DMS53 treated with DMSO at 0.1 percent for 48 hours (cell line): ENCODE data around the gene CAPZB.
A peak's percentile ranks its signal among the peaks of the same experiment; 100 is the strongest.
"Not testable (repeated sequence)": the region's sequence is repeated elsewhere in the genome, so short reads cannot be mapped to it uniquely, and the experiment has no call there.

Experiments
- DNase-seq: peaks from one replicate; lab custom pipeline; 2025; ENCODE audit not compliant: unreplicated experiment; lab: John Stamatoyannopoulos, UW

The CAPZB gene

DNA sequence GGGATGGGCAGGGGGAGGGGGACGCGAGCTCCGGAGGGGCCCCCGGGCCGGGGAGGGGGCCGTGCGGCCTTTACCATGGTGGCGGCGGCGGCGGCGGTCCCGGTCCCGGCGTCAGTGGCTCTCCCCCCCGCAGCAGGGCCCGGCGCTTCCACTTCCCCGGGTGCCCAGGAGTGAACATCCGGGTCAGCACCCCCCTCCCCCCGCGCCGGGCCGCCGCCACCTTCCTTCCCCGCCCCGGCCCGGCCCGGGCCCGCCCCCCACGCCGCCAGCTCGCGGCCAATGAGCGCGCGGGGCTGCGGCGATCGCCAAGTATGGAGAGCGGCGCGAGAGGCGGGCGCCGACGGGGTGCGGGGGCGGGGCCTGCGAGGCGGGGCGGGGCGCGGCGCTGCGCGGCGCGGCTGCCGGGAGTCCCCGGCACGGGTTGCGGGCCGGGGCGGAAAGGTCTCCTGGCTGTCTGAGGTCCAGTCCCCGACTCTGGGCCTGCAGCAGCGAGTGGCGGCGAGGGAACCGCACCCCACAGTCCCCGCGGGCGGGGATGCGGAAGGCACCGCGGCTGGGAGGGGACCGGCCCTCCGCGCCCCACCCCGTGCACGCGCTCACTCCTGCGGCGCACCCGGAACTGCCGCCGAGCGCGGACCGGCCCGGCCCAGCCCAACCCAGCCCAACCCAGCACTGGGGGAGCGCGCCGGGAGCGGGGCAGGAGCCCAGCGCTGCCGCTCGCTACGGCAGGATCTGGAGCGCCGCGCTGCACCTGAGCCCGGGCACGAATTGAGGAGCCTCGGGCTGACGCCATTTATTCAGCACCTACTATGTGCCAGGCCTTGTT lies at the start of gene CAPZB:
CAPZB (minus strand) TSS at position 178 of the 826 bp plus-strand sequence; CDS start at position 77, 101 bp downstream.
- DNase-seq: peak; percentile 86

DNA sequence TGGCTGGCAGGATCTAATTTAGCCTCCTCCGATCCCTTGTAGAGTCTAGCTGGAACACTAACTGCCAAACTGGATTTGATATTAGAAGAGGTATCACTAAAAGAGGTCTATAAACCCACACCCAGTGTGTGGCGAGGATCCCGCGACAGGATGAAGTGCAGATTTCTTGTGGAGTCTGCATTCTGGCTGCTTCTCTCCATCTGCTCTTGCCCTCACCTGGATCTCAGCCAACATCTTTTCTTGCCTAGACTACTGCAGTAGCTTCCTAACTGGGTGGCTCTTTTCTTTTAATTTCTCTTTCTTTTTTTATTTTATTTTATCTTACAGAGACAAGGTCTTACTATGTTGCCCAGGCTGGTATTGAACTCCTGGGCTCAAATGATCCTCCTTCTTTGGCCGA lies 48.9 kb upstream of the CAPZB start:
- no peak for DNase-seq

GRCh38 chr1:19533626-19534025 lies 48.3 kb upstream of the CAPZB start:
- no peak for DNase-seq

GRCh38 chr1:19532519-19532918 lies 47.2 kb upstream of the CAPZB start:
- no peak for DNase-seq

GRCh38 chr1:19529664-19530063 lies 44.3 kb upstream of the CAPZB start:
- DNase-seq: no peak

DNA sequence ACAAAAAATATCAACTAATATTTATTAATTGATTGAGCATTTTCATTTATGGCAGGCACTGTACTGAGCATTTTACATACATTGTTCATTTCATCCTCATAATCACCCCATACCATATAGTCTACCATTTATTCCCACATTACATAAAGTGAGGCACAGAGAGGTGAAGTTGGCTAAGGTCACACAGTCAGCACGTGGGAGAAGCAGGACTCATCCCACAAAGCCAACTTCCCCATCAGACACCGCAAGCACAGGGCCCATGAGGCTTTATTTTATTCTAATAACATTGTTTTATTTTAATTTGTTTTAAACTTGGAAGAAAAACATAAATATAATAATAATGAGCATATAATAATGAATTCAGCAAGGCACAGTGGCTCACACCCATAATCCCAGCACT lies 43.1 kb upstream of the CAPZB start:
- no peak for DNase-seq

GRCh38 chr1:19525607-19526545 lies 40.5 kb upstream of the CAPZB start:
- peak; percentile 89 for DNase-seq

DNA sequence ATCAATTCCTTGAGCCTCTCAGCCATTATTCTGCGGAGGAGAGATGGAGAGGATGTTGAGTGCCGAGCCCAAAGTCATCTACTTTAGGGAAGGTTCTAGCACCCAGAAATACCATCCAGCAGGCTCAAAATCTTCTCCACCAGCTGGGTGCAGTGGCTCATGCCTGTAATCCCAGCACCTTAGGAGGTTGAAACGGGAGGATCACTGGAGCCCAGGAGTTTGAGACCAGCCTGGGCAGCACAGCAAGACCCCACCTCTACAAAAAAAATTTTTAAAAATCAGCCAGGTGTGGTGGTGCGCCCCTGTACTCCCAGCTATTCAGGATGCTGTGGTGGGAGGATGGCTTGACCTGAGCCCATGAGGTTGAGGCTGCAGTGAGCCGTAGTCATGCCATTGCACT lies 39.5 kb upstream of the CAPZB start:
- no peak for DNase-seq

GRCh38 chr1:19522570-19522969 lies 37.2 kb upstream of the CAPZB start:
- DNase-seq: not testable (repeated sequence)

GRCh38 chr1:19521411-19521810 lies 36.1 kb upstream of the CAPZB start:
- no peak for DNase-seq

DNA sequence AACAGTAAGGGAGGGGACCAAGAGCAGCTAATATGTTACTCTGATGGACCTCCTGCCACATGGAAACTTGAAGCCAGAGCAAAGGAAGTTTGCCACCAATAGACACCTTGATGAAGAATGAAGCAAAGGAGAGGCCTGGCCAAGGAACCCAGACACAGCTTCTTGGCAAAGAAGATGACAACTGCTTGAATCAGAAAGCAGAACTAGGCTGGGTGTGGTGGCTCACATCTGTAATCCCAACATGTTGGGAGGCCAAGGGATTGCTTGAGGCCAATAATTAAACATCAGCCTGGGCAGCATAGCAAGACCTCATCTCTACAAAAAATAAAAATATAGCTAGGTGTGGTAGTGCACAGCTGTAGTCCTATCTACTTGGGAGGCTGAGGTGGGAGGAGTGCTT lies 31.7 kb upstream of the CAPZB start:
- no peak for DNase-seq

- DNase-seq: no peak
Measured at GRCh38 chr1:19515201-19515600, 29.9 kb upstream of the CAPZB start.

DNA sequence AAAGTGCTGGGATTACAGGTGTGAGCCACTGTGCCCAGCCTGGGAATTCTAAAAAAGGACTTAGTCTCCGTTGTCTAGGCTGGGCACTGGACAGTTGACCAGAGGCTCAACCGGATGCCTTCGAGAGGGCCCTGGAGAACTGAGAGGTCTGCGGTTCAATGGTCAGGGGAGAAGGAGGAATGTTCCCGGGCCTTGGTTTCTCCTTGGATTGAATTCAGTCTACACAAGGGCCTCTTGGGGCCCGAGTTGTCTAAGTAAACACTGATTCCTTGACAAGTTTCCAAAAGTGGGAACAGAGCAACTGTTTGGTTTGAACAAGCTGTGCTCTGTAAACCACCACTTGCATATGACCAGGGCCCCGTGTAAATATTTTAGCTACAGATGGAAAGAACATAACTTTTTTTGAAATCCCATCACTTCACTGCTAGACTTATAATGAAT lies 29.1 kb upstream of the CAPZB start:
- no peak for DNase-seq

GRCh38 chr1:19512545-19512944 lies 27.2 kb upstream of the CAPZB start:
- DNase-seq: no peak

DNA sequence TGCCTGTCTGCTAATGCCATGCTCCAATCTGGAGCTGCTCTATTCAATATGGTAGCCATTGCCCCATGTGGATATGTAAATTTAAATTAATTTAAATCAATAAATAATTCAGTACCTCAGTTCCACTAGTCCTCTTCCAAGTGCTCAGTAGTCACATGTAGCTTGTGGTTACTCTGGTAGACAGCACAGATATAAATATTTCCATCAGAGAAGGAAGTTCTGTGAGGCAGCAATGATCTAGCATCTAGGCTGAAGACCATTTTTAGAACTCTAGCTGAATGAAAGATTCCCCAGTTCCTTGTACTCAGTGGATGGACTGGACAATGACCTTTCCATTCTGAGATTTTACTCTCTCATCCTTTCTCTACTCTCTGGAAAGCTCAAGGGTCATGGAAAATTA lies 25.8 kb upstream of the CAPZB start:
- no peak for DNase-seq

GRCh38 chr1:19509647-19510046 lies 24.3 kb upstream of the CAPZB start:
- not testable (repeated sequence) for DNase-seq

DNA sequence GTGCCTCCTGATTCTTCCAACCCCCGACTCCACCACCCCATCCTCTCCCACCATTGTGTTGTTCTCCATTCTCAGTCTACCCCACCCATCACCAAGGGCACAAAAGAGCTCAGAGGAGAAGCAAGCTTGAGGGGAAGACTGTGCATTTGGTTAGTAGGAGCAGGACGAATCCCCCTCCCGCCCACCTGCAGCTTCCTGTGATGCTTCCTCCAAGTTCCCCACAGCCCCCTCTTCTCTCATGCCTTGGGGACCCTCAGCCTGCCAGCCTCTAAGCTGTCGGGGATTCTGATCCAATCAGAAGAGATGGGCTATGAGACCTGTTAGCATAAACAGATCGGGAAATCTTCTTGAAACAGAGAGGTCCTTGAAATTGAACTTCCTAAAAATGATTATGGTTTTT lies 22.2 kb upstream of the CAPZB start:
- DNase-seq: no peak

GRCh38 chr1:19505693-19506457 lies 20.5 kb upstream of the CAPZB start:
- DNase-seq: no peak

- peak; percentile 96 for DNase-seq
Measured at GRCh38 chr1:19504796-19505692, 19.7 kb upstream of the CAPZB start.

DNA sequence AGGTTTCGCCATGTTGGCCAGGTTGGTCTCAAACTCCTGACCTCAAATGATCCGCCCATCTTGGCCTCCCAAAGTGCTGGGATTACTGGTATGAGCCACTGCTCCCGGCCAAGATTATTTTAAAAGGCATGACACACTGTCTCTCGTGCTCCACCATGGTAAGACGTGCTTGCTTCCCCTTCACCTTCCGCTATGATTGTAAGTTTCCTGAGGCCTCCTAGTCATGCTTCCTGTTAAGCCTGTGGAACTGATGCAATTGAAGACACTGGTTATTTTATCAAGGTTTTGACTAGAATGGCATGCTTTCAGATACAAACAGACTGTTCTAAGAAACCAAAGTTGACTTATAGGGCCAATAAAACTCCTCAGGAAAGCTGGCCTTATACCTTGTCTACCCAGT lies 16.9 kb upstream of the CAPZB start:
- not testable (repeated sequence) for DNase-seq
